A549 (cell line): ENCODE measurements around the gene DUSP28. TPM values are rescaled to one million over a fixed set of nuclear protein-coding genes. Genes with fewer than 3 reads are reported as not detected.

Experiments used
- ATAC-seq, 2 experiments: fragments of 200-7000 bp in 1 of 2; fragments of >200 bp in 1 of 2; cut with Nextera tagmentation in 1 of 2; cut with Tn5 transposase in 1 of 2; 3 replicates each; pipeline versions ENCODE4 v1.8.0 to v1.9.1; 2018 to 2020; ENCODE audit warnings: mild to moderate bottlenecking in 1 of 2, moderate library complexity in 1 of 2
- CTCF ChIA-PET: fragments of 300-600 bp; sonication (Branson Sonifier 250); formaldehyde crosslinking; extraction: SDS; loops from one replicate; lab custom pipeline; 2021; ENCODE audit warnings: antibody characterized with exemption, inconsistent platforms; lab: Yijun Ruan, JAX
- POLR2A ChIA-PET: fragments of 350-600 bp; formaldehyde crosslinking; extraction: SDS; loops from one replicate; lab custom pipeline; 2021; ENCODE audit warnings: antibody characterized with exemption, inconsistent platforms; lab: Yijun Ruan, JAX
- DNase-seq, 2 experiments: peaks; one replicate each; pipeline versions ENCODE4 v3.0.0 to v3.0.0-alpha.2; 2011 to 2016; ENCODE audit warnings: low read depth in 1 of 2, low spot score in 1 of 2
- FAIRE-seq: peaks from 2 replicates; lab custom pipeline; 2011; peaks lifted over from hg19 to GRCh38; lab: Jason Lieb, UNC
- H3K27ac ChIP-seq, 2 experiments: fragments of >200 bp; sonication (Bioruptor Twin); formaldehyde crosslinking; 3 replicates each; pipeline ENCODE4 v1.5.1; 2016 to 2017
- H3K4me1 ChIP-seq: fragments of >200 bp; sonication (Bioruptor Twin); formaldehyde crosslinking; 3 replicates; pipeline ENCODE4 v1.6.1; 2016
- H3K4me2 ChIP-seq: fragments of >200 bp; sonication (Bioruptor Twin); formaldehyde crosslinking; 3 replicates; pipeline ENCODE4 v1.6.1; 2016
- H3K4me3 ChIP-seq: fragments of >200 bp; sonication (Bioruptor Twin); formaldehyde crosslinking; 3 replicates; pipeline ENCODE4 v1.5.1; 2016
- H3K9me3 ChIP-seq: fragments of >200 bp; sonication (Bioruptor Twin); formaldehyde crosslinking; 3 replicates; pipeline ENCODE4 v1.6.1; 2016
- BCL3 ChIP-seq: fragments of >200 bp; sonication (Bioruptor Twin); formaldehyde crosslinking; IDR thresholded peaks from 3 replicates; pipeline ENCODE4 v1.6.1; 2016
- CBX8 ChIP-seq: fragments of 200-600 bp; sonication (generic); IDR thresholded peaks from 2 replicates; pipeline ENCODE4 v1.6.1; 2016
- CHD4 ChIP-seq: fragments of 200-600 bp; sonication (generic); IDR thresholded peaks from 2 replicates; pipeline ENCODE4 v1.6.1; 2016; ENCODE audit warnings: antibody characterized with exemption, mild to moderate bottlenecking, borderline replicate concordance
- CTCF ChIP-seq: fragments of >200 bp; sonication (Bioruptor Twin); formaldehyde crosslinking; IDR thresholded peaks from 3 replicates; pipeline ENCODE4 v1.5.1; 2016
- EHMT2 ChIP-seq: fragments of 200-600 bp; sonication (generic); IDR thresholded peaks from 2 replicates; pipeline ENCODE4 v1.6.1; 2016; ENCODE audit warnings: antibody characterized with exemption, low read depth, mild to moderate bottlenecking, moderate library complexity
- ESRRA ChIP-seq: fragments of 150-350 bp; IDR thresholded peaks from 2 replicates; pipeline ENCODE4 v1.6.1; 2014; ENCODE audit warnings: mild to moderate bottlenecking, low read length, borderline replicate concordance
- FOXS1 ChIP-seq: fragments of 250-450 bp; sonication (Bioruptor Pico); IDR thresholded peaks from 2 replicates; pipeline ENCODE4 v1.5.0; 2020; ENCODE audit warnings: mild to moderate bottlenecking, moderate library complexity
- HOXA7 ChIP-seq: fragments of 250-450 bp; sonication (Bioruptor Pico); IDR thresholded peaks from 2 replicates; pipeline ENCODE4 v1.5.0; 2020; ENCODE audit warnings: mild to moderate bottlenecking, moderate library complexity
- HOXB13 ChIP-seq: fragments of 250-450 bp; sonication (Bioruptor Pico); IDR thresholded peaks from 2 replicates; pipeline ENCODE4 v1.5.0; 2020; ENCODE audit warnings: low read depth, mild to moderate bottlenecking, moderate library complexity
- JUN ChIP-seq, 2 experiments: fragments of >200 bp; sonication (Bioruptor Twin); formaldehyde crosslinking; IDR thresholded peaks; 2 replicates in 1 of 2; 3 replicates in 1 of 2; pipeline ENCODE4 v1.6.1; 2016 to 2017
- NPAS2 ChIP-seq: fragments of 250-450 bp; sonication (Bioruptor Pico); IDR thresholded peaks from 2 replicates; pipeline ENCODE4 v1.8.0; 2022; ENCODE audit warnings: mild to moderate bottlenecking, moderate library complexity, borderline replicate concordance
- NR3C1 ChIP-seq: fragments of >200 bp; sonication (Bioruptor Twin); formaldehyde crosslinking; IDR thresholded peaks from 3 replicates; pipeline ENCODE4 v1.6.1; 2017
- PHF8 ChIP-seq: fragments of 200-600 bp; sonication (generic); IDR thresholded peaks from 2 replicates; pipeline ENCODE4 v1.6.1; 2016; ENCODE audit warnings: low read depth, mild to moderate bottlenecking, antibody characterized with exemption, moderate library complexity, borderline replicate concordance
- RAD21 ChIP-seq, 2 experiments: fragments of >200 bp in 1 of 2; sonication (Bioruptor Twin) in 1 of 2; formaldehyde crosslinking in 1 of 2; IDR thresholded peaks in 1 of 2; conservative IDR thresholded peaks in 1 of 2; 2 replicates in 1 of 2; 3 replicates in 1 of 2; pipeline ENCODE4 v1.6.1; 2012 to 2018; ENCODE audit warnings: inconsistent platforms in 1 of 2
- RNF2 ChIP-seq: fragments of 200-600 bp; sonication (generic); IDR thresholded peaks from 2 replicates; pipeline ENCODE4 v1.6.1; 2016; ENCODE audit warnings: low read depth, mild to moderate bottlenecking, antibody characterized with exemption, moderate library complexity, borderline replicate concordance
- SMC3 ChIP-seq: fragments of >200 bp; sonication (Bioruptor Twin); formaldehyde crosslinking; IDR thresholded peaks from 3 replicates; pipeline ENCODE4 v1.6.1; 2018; ENCODE audit warnings: inconsistent platforms
- TFCP2L1 ChIP-seq: fragments of 250-450 bp; sonication (Bioruptor Pico); IDR thresholded peaks from 2 replicates; pipeline ENCODE4 v1.5.0; 2021; ENCODE audit warnings: mild to moderate bottlenecking
- WGBS: methylation state at CpG from one replicate; pipeline ENCODE4 v1.1.6; 2017; ENCODE audit errors: missing lambda C conversion rate; 5-methylcytosine and 5-hydroxymethylcytosine counted together
- polyA plus RNA-seq, 4 experiments: library from polyadenylated mRNA; depleted of rRNA in 3 of 4; stranded (reverse); fragments of >200 nt; fragmentation: RNase III in 1 of 4; extraction: RNeasy Plus Mini Kit Qiagen cat#74134 plus additional on column Dnase treatment in 1 of 4; gene quantifications; 2 replicates in 3 of 4; 3 replicates in 1 of 4; pipeline ENCODE4 v1.2.3, GENCODE V29; 2011 to 2017
- TF ChIP-seq, protein P1 (sequence below): fragments of 150-350 bp; IDR thresholded peaks from 2 replicates; pipeline ENCODE4 v1.6.1; 2014; ENCODE audit warnings: low read depth, mild to moderate bottlenecking, low read length
- TF ChIP-seq, protein P2 (sequence below): IDR thresholded peaks from 2 replicates; pipeline ENCODE4 v1.6.1; 2012

Gene DUSP28
- polyA plus RNA-seq, 2 of the 4 experiments (the other 2 are of a cell fraction) = 5.2 to 14.3 TPM

DNA sequence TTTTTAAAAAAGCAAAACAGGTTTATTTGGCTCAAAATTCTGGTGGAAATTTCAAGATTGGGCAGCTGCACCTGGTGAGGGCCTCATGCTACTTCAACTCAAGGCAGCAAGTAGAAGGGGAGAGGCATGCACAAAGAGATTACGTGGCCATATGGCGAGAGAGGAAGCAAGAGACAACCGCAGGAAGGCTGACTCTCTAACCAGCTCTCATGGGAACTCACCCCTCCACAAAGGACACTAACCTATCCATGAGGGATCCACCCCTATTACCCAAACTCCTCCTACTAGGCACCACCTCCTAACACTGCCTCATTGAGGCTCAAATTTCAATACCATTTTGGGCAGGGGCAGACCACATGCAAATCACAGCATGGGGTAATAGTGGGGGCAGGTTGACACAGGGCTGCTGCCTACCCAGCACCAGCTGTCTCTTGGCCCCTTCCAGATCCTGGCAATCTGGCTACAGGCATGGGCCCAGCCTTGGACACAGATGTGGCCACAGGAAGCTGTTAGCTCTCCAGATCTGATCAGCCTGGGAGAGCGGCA lies 24.4 kb downstream of the DUSP28 start:
- FAIRE-seq (no peak), DNase-seq (no peak), ATAC-seq (no peak)
- Histone ChIP-seq H3K4me2 (peak overlapping the region; percentile 97), H3K4me3 (peak overlapping the region; percentile 82), H3K4me1 (peaks cover 36% of the 10 kb centered on the region), H3K9me3 (no peaks in the 10 kb centered on the region), H3K27ac (no peak overlapping the region; a peak in 1 of 6 replicates)
- ChIA-PET POLR2A (interaction anchor here (3.2 kb wide), 1 partner anchor 23 kb away, joined by 38 read pairs; the partner anchor contains the start of gene DUSP28), CTCF (interaction anchor here (1.0 to 3.9 kb wide), 5 partner anchors 16 to 352 kb away, joined by 3 to 35 read pairs (median 4); partner anchors contain the start of gene RNPEPL1)
- WGBS = 97% methylated on average over 4 of the region's 4 CpGs
- TF ChIP-seq CTCF (no peak), ESRRA (no peak), TFCP2L1 (no peak)
- TF ChIP-seq, protein P1, sequence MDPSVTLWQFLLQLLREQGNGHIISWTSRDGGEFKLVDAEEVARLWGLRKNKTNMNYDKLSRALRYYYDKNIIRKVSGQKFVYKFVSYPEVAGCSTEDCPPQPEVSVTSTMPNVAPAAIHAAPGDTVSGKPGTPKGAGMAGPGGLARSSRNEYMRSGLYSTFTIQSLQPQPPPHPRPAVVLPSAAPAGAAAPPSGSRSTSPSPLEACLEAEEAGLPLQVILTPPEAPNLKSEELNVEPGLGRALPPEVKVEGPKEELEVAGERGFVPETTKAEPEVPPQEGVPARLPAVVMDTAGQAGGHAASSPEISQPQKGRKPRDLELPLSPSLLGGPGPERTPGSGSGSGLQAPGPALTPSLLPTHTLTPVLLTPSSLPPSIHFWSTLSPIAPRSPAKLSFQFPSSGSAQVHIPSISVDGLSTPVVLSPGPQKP = no peak
- TF ChIP-seq, protein P2, sequence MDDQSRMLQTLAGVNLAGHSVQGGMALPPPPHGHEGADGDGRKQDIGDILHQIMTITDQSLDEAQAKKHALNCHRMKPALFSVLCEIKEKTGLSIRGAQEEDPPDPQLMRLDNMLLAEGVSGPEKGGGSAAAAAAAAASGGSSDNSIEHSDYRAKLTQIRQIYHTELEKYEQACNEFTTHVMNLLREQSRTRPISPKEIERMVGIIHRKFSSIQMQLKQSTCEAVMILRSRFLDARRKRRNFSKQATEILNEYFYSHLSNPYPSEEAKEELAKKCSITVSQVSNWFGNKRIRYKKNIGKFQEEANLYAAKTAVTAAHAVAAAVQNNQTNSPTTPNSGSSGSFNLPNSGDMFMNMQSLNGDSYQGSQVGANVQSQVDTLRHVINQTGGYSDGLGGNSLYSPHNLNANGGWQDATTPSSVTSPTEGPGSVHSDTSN = no peak
- TF ChIP-seq, all 56 proteins: peak for 0

DNA sequence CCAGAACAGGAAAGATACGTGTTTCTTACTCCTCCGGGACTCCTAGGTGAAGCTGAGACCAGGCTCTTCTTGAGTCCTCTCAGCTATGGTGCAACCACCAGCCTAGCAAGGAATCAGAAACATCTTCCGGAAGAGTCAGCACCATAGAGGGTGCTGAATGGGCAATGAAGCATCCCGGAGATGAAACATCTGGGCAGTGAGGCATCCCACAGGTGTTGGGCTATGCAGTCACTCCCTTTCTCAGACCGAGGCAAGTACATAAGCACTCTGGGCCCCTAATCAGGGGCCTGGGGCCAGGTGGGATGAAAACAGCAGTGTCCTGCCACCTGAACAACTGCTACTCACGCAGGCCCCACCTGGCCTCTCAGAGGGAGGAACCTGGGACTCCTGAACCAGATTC lies 24.9 kb downstream of the DUSP28 start:
- TF ChIP-seq BCL3 = no peak
- TF ChIP-seq NPAS2 (CRISPR knock-in tag) = no peak
- no peak for TF ChIP-seq FOXS1 (CRISPR knock-in tag)
- no peak for TF ChIP-seq RNF2
- no peak for TF ChIP-seq RAD21 (conservative IDR thresholded peaks at IDR 0.05 in 1 of 2, IDR thresholded peaks at IDR 0.05 in 1 of 2)
- no peak for TF ChIP-seq HOXA7 (CRISPR knock-in tag)
- no peak for TF ChIP-seq CBX8
- TF ChIP-seq HOXB13 (CRISPR knock-in tag) = no peak
- no peak for TF ChIP-seq SMC3
- TF ChIP-seq JUN (IDR thresholded peaks at IDR 0.05) = no peak
- TF ChIP-seq CHD4 = no peak
- no peak for TF ChIP-seq NR3C1
- TF ChIP-seq EHMT2 = no peak
- TF ChIP-seq PHF8 = no peak
- TF ChIP-seq, all 56 proteins: peak for 0
- Histone ChIP-seq H3K4me3 (peak overlapping the region; percentile 82), H3K9me3 (no peaks in the 10 kb centered on the region), H3K4me2 (peak overlapping the region; percentile 97), H3K4me1 (peaks cover 31% of the 10 kb centered on the region), H3K27ac (peak overlapping the region; percentile 95 to 96)
- FAIRE-seq (no peak), DNase-seq (no peak), ATAC-seq (no peak)
- 78% methylated on average over 6 of the region's 6 CpGs for WGBS
- ChIA-PET CTCF (interaction anchor here (0.6 to 3.9 kb wide), 10 partner anchors 9 to 352 kb away, joined by 3 to 35 read pairs (median 4); partner anchors contain the start of gene RNPEPL1), POLR2A (interaction anchor here (1.5 to 3.2 kb wide), 3 partner anchors 19 to 730 kb away, joined by 3 to 38 read pairs (median 24); partner anchors contain the start of genes DUSP28 and HDLBP)
